Forelimb muscle (tissue), 1 donor: Measurements from ENCODE around the gene SHC2. TPM values are rescaled to one million over a fixed set of nuclear protein-coding genes. Genes with fewer than 3 reads are reported as not detected.
"Not testable (repeated sequence)": the region's sequence is repeated elsewhere in the genome, so short reads cannot be mapped to it uniquely, and the experiment has no call there.

Experiments
- DNase-seq: peaks from one replicate; pipeline ENCODE4 v3.0.0-alpha.2; 2013; ENCODE audit warnings: low read depth
- polyA plus RNA-seq: library from polyadenylated mRNA; unstranded; fragments of 120-200 nt; gene quantifications from one replicate; pipeline ENCODE4 v1.2.1, GENCODE V29; 2013; ENCODE audit not compliant: insufficient read length

The SHC2 gene
- polyA plus RNA-seq, 1 donor = 32.9 TPM

- not testable (repeated sequence) for DNase-seq
These were observed 9.8 kb downstream of the SHC2 start for GRCh38 chr19:450912-451481.

- no peak for DNase-seq
These were observed 10.9 kb downstream of the SHC2 start for GRCh38 chr19:449916-450315.

DNA sequence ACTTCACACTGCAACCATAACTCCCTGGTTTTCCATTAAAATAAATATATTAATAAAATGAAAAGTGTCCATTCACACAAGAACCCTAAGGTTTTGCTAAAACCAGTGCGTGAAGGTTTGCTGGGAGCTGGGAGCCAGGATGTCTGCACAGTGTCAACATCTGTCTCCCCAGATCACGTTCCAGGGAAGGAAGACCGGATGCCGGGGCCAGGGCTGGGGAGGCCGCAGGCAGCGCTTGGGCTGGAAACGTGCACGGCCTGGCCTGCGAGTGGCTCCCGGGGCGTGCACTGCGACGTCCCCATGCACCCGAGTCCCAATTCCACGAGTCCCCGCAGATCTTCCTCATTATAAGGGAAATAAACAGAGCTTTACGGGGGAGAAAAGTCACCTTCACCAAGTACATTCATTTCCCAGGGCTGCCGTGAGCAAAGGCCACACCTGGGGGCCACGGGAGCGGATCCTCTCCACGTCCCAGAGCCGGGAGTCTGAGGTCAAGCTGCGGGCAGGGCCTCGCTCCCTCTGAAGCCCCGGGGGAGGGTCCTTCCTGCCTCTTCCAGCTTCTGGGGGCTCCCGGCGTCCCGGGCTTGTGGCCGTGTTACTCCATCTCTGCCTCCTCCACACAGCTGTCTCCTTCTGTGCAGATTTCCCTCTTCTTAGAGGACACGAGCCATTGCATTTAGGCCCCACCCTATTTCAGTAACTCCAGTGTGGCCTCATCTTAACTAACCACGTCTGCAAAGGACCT is 12.8 kb downstream of the SHC2 start:
- DNase-seq = no peak

DNA sequence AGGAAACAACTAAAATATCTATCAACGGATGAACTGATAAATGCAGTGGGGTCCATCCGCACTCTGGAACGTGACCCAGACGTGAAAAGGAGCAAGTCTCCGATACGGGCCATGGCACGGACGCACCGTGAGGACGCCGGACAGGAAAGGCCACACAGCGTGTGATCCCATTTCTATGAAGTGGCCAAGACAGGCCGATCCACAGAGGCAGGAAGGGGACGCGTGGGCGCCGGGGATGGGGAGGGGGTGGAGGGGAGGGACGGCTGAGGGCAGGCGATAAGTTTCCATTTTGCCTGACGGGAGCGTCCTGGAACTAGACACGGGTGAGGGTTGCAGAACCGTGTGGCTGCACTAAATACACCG is 13.8 kb downstream of the SHC2 start:
- no peak for DNase-seq

GRCh38 chr19:444677-445210 is 16.1 kb downstream of the SHC2 start:
- no peak for DNase-seq

GRCh38 chr19:443005-443404 is 17.8 kb downstream of the SHC2 start:
- DNase-seq = no peak

DNA sequence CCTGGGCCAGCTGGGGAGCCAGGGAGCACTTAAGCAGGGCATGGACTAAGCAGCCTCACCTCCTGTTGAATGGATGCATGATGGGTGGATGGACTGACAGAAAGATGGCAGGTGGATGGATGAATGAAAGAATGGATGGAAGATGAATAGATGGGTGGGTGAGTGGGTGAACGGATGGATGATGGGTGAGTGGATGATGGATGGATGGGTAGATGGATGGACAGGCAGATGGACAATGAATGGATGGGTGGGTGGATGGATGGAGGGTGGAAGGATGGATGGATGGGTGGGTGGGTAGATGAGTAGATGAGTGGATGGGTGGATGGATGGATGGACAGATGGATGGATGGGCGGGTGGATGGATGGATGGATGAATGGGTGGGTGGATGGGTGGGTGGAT is 18.7 kb downstream of the SHC2 start:
- DNase-seq = no peak

DNA sequence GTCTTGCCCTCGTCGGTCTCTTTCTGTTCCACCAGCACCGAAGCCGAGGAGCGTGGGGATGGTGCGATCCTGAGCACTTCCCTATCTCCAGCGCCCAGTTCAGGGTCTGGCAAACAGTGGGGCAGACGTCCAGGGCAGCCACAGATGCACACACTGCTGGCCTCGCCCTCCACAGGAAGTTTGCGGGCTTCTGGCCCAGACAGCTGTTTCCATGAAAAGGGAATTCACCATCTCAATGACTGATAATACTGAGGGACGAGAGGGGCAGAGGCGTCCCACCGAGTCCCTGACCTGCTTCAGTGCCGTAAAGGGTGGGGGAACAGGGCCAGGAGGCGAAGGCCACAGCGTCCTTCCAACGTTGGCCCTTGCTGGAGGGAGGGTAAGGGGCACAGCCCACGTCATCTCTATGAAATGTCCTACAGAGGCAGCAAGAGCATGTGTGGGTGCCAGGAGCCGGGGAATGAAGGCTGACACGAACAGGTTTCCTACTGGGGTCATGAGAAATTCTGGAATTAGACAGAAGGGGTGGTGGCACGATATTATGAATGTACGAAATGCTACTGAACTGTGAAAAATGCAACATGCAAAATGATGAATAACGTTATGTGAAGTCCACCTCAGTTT is 19.5 kb downstream of the SHC2 start:
- no peak for DNase-seq

- DNase-seq = no peak
These were observed 20.2 kb downstream of the SHC2 start for GRCh38 chr19:440391-441212.

GRCh38 chr19:439167-439900 is 21.5 kb downstream of the SHC2 start:
- no peak for DNase-seq

- no peak for DNase-seq
These were observed 22.3 kb downstream of the SHC2 start for GRCh38 chr19:438416-438958.

GRCh38 chr19:437041-437440 is 23.8 kb downstream of the SHC2 start:
- no peak for DNase-seq

- DNase-seq = no peak
These were observed 24.4 kb downstream of the SHC2 start for GRCh38 chr19:436413-436950.

GRCh38 chr19:435707-436412 is 25.0 kb downstream of the SHC2 start:
- DNase-seq = no peak

- no peak for DNase-seq
These were observed 25.7 kb downstream of the SHC2 start for GRCh38 chr19:435056-435706.

GRCh38 chr19:434152-434960 is 26.5 kb downstream of the SHC2 start:
- no peak for DNase-seq

DNA sequence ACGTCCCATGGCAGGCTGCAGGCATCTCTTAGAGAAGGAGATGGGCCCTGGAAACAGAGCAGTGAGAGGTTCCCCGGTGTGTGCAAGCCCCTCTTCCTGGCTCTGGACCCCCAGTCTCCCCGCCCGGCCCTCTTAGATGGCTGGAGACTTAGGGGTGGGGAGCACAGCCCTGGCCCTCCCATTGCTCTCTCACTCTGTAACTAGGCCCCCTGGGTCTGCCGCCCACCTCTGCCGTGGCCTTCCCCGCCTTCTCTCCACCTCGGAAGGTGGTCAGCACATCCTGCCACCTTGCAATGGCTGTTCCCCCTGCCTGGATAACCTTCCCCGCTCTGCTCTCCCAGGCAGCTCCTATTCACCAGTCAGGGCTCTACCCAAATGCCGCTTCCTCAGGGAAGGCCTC is 30.1 kb downstream of the SHC2 start:
- no peak for DNase-seq

DNA sequence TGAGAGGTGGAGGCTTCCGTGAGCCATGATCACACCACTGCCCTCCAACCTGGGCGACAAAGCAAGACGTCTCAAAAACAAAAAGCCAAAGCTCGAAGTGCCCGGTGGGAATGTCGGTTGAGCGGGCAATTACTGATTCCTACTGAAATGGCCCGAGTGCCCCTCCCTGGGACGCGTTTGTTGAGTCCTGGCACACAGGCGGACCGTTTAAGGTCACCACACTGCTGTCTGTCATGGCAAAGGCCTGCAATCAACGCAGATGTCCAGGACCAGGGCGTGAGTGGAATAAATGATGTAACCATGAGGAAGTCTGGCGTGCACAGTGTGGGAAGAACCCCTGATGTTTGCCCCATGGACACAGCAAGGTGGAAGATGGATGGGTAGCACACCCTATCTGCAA is 32.7 kb downstream of the SHC2 start:
- no peak for DNase-seq

GRCh38 chr19:427675-428074 is 33.2 kb downstream of the SHC2 start:
- not testable (repeated sequence) for DNase-seq
